Measurements from ENCODE around the gene MTHFSD. TPM values are rescaled to one million over a fixed set of nuclear protein-coding genes. Genes with fewer than 3 reads are reported as not detected.
A peak's percentile ranks its signal among the peaks of the same experiment; 100 is the strongest.

The MTHFSD gene
- total and polyA plus RNA-seq, 9 donors, result 11.0 to 24.9 (median 21.8) TPM

- Histone ChIP-seq H3K4me1 (ENCODE audit: insufficient read depth) (peaks cover 2% of the 10 kb centered on the region), H3K4me3 (no peak overlapping the region), H3K27ac (no peak overlapping the region), H3K9me3 (no peaks in the 10 kb centered on the region), H3K36me3 (no peaks in the 10 kb centered on the region), H3K27me3 (no peaks in the 10 kb centered on the region)
- TF ChIP-seq, protein P1, sequence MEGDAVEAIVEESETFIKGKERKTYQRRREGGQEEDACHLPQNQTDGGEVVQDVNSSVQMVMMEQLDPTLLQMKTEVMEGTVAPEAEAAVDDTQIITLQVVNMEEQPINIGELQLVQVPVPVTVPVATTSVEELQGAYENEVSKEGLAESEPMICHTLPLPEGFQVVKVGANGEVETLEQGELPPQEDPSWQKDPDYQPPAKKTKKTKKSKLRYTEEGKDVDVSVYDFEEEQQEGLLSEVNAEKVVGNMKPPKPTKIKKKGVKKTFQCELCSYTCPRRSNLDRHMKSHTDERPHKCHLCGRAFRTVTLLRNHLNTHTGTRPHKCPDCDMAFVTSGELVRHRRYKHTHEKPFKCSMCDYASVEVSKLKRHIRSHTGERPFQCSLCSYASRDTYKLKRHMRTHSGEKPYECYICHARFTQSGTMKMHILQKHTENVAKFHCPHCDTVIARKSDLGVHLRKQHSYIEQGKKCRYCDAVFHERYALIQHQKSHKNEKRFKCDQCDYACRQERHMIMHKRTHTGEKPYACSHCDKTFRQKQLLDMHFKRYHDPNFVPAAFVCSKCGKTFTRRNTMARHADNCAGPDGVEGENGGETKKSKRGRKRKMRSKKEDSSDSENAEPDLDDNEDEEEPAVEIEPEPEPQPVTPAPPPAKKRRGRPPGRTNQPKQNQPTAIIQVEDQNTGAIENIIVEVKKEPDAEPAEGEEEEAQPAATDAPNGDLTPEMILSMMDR (IDR thresholded peaks at IDR 0.05), result no peak
- TF ChIP-seq POLR2A (IDR thresholded peaks at IDR 0.05) (no peak), EP300 (IDR thresholded peaks at IDR 0.05) (no peak)
- 41 to 62% (median 43%) methylated on average over 6 of the region's 6 CpGs for WGBS, 3 donors
- no peak for DNase-seq
- intact Hi-C loops (cut with DNase I), result loop anchor here in 2 of 4 donors (10.0 kb wide), 1 partner anchor 699 kb away; no protein-coding TSS in a partner anchor
Observed at GRCh38 chr16:86524029-86524428, 31.0 kb downstream of the MTHFSD start.

- TF ChIP-seq EP300 (IDR thresholded peaks at IDR 0.05) (no peak), POLR2A (IDR thresholded peaks at IDR 0.05) (no peak)
- TF ChIP-seq, protein P1 (IDR thresholded peaks at IDR 0.05), result no peak
- Histone ChIP-seq H3K27ac (no peak overlapping the region), H3K27me3 (no peaks in the 10 kb centered on the region), H3K4me1 (ENCODE audit: insufficient read depth) (no peaks in the 10 kb centered on the region), H3K4me3 (no peak overlapping the region), H3K9me3 (no peaks in the 10 kb centered on the region), H3K36me3 (no peaks in the 10 kb centered on the region)
- DNase-seq, result peak in 1 of 5 donors; percentile 13
- 71 to 81% (median 72%) methylated on average over 5 of the region's 5 CpGs for WGBS, 3 donors
- intact Hi-C loops (cut with DNase I), result loop anchor here in 2 of 4 donors (10.0 kb wide), 1 partner anchor 698 kb away; no protein-coding TSS in a partner anchor
Observed at GRCh38 chr16:86523166-86523740, 31.8 kb downstream of the MTHFSD start.

DNA sequence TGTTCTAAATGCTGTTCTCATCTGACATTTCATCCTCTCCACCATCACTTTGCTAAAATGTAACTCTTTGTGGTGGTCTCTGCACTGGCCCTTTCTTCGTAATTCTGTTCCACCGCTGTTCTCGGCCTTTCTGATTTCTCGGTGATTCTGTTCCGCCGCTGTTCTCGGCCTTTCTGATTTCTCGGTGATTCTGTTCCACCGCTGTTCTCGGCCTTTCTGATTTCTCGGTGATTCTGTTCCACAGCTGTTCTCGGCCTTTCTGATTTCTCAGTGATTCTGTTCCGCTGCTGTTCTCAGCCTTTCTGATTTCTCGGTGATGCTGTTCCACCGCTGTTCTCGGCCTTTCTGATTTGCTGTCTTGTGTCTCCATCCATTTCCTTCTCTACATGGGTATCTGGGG is 32.4 kb downstream of the MTHFSD start:
- no peak overlapping the region for H3K4me3 ChIP-seq
- intact Hi-C loops (cut with DNase I), result loop anchor here in 2 of 4 donors (10.0 kb wide), 1 partner anchor 698 kb away; no protein-coding TSS in a partner anchor
- no peaks in the 10 kb centered on the region for H3K4me1 ChIP-seq (ENCODE audit: insufficient read depth)
- no peak overlapping the region for H3K27ac ChIP-seq
- no peaks in the 10 kb centered on the region for H3K27me3 ChIP-seq
- peak in 1 of 5 donors; percentile 23 for DNase-seq
- H3K9me3 ChIP-seq, result no peaks in the 10 kb centered on the region
- no peaks in the 10 kb centered on the region for H3K36me3 ChIP-seq
- TF ChIP-seq POLR2A (IDR thresholded peaks at IDR 0.05), result no peak
- TF ChIP-seq EP300 (IDR thresholded peaks at IDR 0.05), result no peak
- TF ChIP-seq, protein P1 (IDR thresholded peaks at IDR 0.05), result no peak
- 79 to 81% (median 81%) methylated on average over 16 of the region's 16 CpGs for WGBS, 3 donors

DNA sequence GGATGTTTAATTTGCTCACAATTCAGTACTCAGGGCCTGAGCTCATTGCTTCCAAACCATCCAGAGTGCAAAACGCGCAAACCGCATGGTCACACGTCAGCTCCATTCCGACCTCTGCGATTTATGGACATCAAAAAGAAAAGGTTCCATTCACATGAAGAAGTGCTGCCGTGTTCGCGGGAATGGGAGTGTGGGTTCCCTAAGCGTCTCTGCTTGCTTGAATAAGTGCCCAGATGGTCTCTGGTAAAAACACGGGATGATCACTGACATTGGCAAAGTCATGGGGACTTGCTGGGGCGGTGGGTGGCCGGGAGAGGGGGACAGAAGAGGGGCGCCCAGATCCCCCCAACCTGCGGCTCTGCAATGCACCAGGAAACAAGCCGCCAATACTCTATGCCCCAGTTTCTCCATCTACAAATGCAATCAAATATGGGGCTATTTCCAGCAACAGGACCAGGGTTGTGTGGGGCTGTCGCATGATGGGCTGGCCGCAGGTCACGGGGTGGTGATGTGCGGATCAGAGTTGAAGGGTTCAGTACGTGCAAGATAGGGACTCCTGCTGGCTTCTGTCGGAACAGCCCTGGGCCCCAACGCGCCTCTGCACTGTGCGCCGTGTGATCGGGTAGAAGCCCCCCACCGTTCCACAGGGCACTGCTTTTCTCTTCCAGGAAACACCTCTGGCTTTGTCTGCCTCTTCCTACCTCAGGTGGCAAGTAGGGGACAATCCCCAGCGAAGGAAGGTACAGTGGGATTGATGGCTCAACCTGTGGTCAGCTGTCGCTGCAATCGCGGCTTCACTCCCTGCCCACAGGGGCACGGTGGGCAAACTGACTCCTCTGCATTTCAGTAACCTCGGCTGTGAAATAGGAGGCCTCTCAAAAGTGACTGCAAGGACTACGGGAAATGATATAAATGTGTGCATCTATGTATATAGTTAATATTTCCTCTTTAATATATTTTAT is 33.5 kb downstream of the MTHFSD start:
- intact Hi-C loops (cut with DNase I), result loop anchor here in 2 of 4 donors (10.0 kb wide), 1 partner anchor 697 kb away; no protein-coding TSS in a partner anchor
- no peaks in the 10 kb centered on the region for H3K4me1 ChIP-seq (ENCODE audit: insufficient read depth)

More for the DNA sequence above, 33.5 kb downstream of the MTHFSD start:
- 57 to 71% (median 65%) methylated on average over 35 of the region's 35 CpGs for WGBS, 3 donors
- no peaks in the 10 kb centered on the region for H3K9me3 ChIP-seq
- no peak for DNase-seq
- H3K36me3 ChIP-seq, result no peaks in the 10 kb centered on the region
- no peaks in the 10 kb centered on the region for H3K27me3 ChIP-seq
- TF ChIP-seq POLR2A (IDR thresholded peaks at IDR 0.05), result no peak
- TF ChIP-seq, protein P1 (IDR thresholded peaks at IDR 0.05), result no peak
- TF ChIP-seq EP300 (IDR thresholded peaks at IDR 0.05), result no peak
- no peak overlapping the region for H3K4me3 ChIP-seq
- H3K27ac ChIP-seq, result no peak overlapping the region

Data from ovary (tissue), 9 donors.